Measurements from ENCODE around the gene CTXND2. TPM values are rescaled to one million over a fixed set of nuclear protein-coding genes. Genes with fewer than 3 reads are reported as not detected.
"Not testable (repeated sequence)": the region's sequence is repeated elsewhere in the genome, so short reads cannot be mapped to it uniquely, and the experiment has no call there.

CTXND2 gene
- total RNA-seq, 1 experiment from 2014 or later = not detected

- not testable (repeated sequence) for H3K27me3 ChIP-seq (ENCODE audit: low read length); H2AFZ ChIP-seq (ENCODE audit: low read length); H3K4me3 ChIP-seq (ENCODE audit: low read length); H3K27ac ChIP-seq (ENCODE audit: low read length); H3K9ac ChIP-seq (ENCODE audit: low read length); H3K4me1 ChIP-seq (ENCODE audit: low read length); H3K9me2 ChIP-seq (replicated peaks; ENCODE audit: insufficient read depth, low read length); H3K9me3 ChIP-seq (ENCODE audit: low read length); DNase-seq; H3K36me3 ChIP-seq (ENCODE audit: insufficient read depth, low read length); H3K4me2 ChIP-seq (ENCODE audit: low read depth, low read length, poor library complexity, severe bottlenecking); H4K20me1 ChIP-seq (ENCODE audit: insufficient read depth, low read depth, low read length); H3K79me2 ChIP-seq (ENCODE audit: low read length)
These were observed 12.9 kb downstream of the CTXND2 start for GRCh38 chr1:150899795-150900194.

GRCh38 chr1:150902346-150902745 is 15.4 kb downstream of the CTXND2 start:
- Histone ChIP-seq H4K20me1 (ENCODE audit: insufficient read depth, low read depth, low read length) (no peaks in the 10 kb centered on the region), H3K4me2 (ENCODE audit: low read depth, low read length, poor library complexity, severe bottlenecking) (no peak overlapping the region), H3K79me2 (ENCODE audit: low read length) (no peaks in the 10 kb centered on the region), H3K9ac (ENCODE audit: low read length) (no peak overlapping the region), H3K27me3 (ENCODE audit: low read length) (no peaks in the 10 kb centered on the region), H3K9me2 (replicated peaks; ENCODE audit: insufficient read depth, low read length) (no peaks in the 10 kb centered on the region), H3K4me3 (ENCODE audit: low read length) (no peak overlapping the region), H3K36me3 (ENCODE audit: insufficient read depth, low read length) (no peaks in the 10 kb centered on the region), H3K4me1 (ENCODE audit: low read length) (no peaks in the 10 kb centered on the region), H3K9me3 (ENCODE audit: low read length) (no peaks in the 10 kb centered on the region), H3K27ac (ENCODE audit: low read length) (no peak overlapping the region), H2AFZ (ENCODE audit: low read length) (no peak overlapping the region)
- DNase-seq = no peak

GRCh38 chr1:150902751-150903150 is 15.8 kb downstream of the CTXND2 start:
- Histone ChIP-seq H3K4me1 (ENCODE audit: low read length) (no peaks in the 10 kb centered on the region), H3K27ac (ENCODE audit: low read length) (no peak overlapping the region), H3K9me3 (ENCODE audit: low read length) (no peaks in the 10 kb centered on the region), H3K27me3 (ENCODE audit: low read length) (no peaks in the 10 kb centered on the region), H3K4me2 (ENCODE audit: low read depth, low read length, poor library complexity, severe bottlenecking) (no peak overlapping the region), H3K9me2 (replicated peaks; ENCODE audit: insufficient read depth, low read length) (no peaks in the 10 kb centered on the region), H3K9ac (ENCODE audit: low read length) (no peak overlapping the region), H2AFZ (ENCODE audit: low read length) (no peak overlapping the region), H4K20me1 (ENCODE audit: insufficient read depth, low read depth, low read length) (no peaks in the 10 kb centered on the region), H3K36me3 (ENCODE audit: insufficient read depth, low read length) (no peaks in the 10 kb centered on the region), H3K79me2 (ENCODE audit: low read length) (no peaks in the 10 kb centered on the region), H3K4me3 (ENCODE audit: low read length) (no peak overlapping the region)
- DNase-seq = no peak

- Histone ChIP-seq H3K79me2 (ENCODE audit: low read length) (no peaks in the 10 kb centered on the region), H2AFZ (ENCODE audit: low read length) (no peak overlapping the region), H3K27ac (ENCODE audit: low read length) (no peak overlapping the region), H3K4me3 (ENCODE audit: low read length) (no peak overlapping the region), H3K36me3 (ENCODE audit: insufficient read depth, low read length) (no peaks in the 10 kb centered on the region), H3K27me3 (ENCODE audit: low read length) (no peaks in the 10 kb centered on the region), H3K9me2 (replicated peaks; ENCODE audit: insufficient read depth, low read length) (no peaks in the 10 kb centered on the region), H3K9ac (ENCODE audit: low read length) (no peak overlapping the region), H3K4me1 (ENCODE audit: low read length) (no peaks in the 10 kb centered on the region), H3K9me3 (ENCODE audit: low read length) (no peaks in the 10 kb centered on the region), H4K20me1 (ENCODE audit: insufficient read depth, low read depth, low read length) (no peaks in the 10 kb centered on the region), H3K4me2 (ENCODE audit: low read depth, low read length, poor library complexity, severe bottlenecking) (no peak overlapping the region)
- no peak for DNase-seq
These were observed 18.4 kb downstream of the CTXND2 start for GRCh38 chr1:150905301-150905700.

- Histone ChIP-seq H3K36me3 (ENCODE audit: insufficient read depth, low read length) (no peaks in the 10 kb centered on the region), H3K4me3 (ENCODE audit: low read length) (no peak overlapping the region), H3K9me3 (ENCODE audit: low read length) (no peaks in the 10 kb centered on the region), H3K4me1 (ENCODE audit: low read length) (no peaks in the 10 kb centered on the region), H3K4me2 (ENCODE audit: low read depth, low read length, poor library complexity, severe bottlenecking) (no peak overlapping the region), H3K9ac (ENCODE audit: low read length) (no peak overlapping the region), H2AFZ (ENCODE audit: low read length) (no peak overlapping the region), H3K27me3 (ENCODE audit: low read length) (no peaks in the 10 kb centered on the region), H4K20me1 (ENCODE audit: insufficient read depth, low read depth, low read length) (no peaks in the 10 kb centered on the region), H3K79me2 (ENCODE audit: low read length) (no peaks in the 10 kb centered on the region), H3K9me2 (replicated peaks; ENCODE audit: insufficient read depth, low read length) (no peaks in the 10 kb centered on the region), H3K27ac (ENCODE audit: low read length) (no peak overlapping the region)
- no peak for DNase-seq
These were observed 19.4 kb downstream of the CTXND2 start for GRCh38 chr1:150906329-150906728.

GRCh38 chr1:150906813-150907212 is 19.9 kb downstream of the CTXND2 start:
- Histone ChIP-seq H3K79me2 (ENCODE audit: low read length) (no peaks in the 10 kb centered on the region), H3K27me3 (ENCODE audit: low read length) (no peaks in the 10 kb centered on the region), H4K20me1 (ENCODE audit: insufficient read depth, low read depth, low read length) (no peaks in the 10 kb centered on the region), H3K9me3 (ENCODE audit: low read length) (no peaks in the 10 kb centered on the region), H3K4me2 (ENCODE audit: low read depth, low read length, poor library complexity, severe bottlenecking) (no peak overlapping the region), H3K9me2 (replicated peaks; ENCODE audit: insufficient read depth, low read length) (no peaks in the 10 kb centered on the region), H2AFZ (ENCODE audit: low read length) (no peak overlapping the region), H3K4me1 (ENCODE audit: low read length) (no peaks in the 10 kb centered on the region), H3K27ac (ENCODE audit: low read length) (no peak overlapping the region), H3K9ac (ENCODE audit: low read length) (no peak overlapping the region), H3K4me3 (ENCODE audit: low read length) (no peak overlapping the region), H3K36me3 (ENCODE audit: insufficient read depth, low read length) (no peaks in the 10 kb centered on the region)
- no peak for DNase-seq

GRCh38 chr1:150909585-150910180 is 22.7 kb downstream of the CTXND2 start:
- Histone ChIP-seq H4K20me1 (ENCODE audit: insufficient read depth, low read depth, low read length) (no peaks in the 10 kb centered on the region), H3K27ac (ENCODE audit: low read length) (no peak overlapping the region), H2AFZ (ENCODE audit: low read length) (no peak overlapping the region), H3K9ac (ENCODE audit: low read length) (no peak overlapping the region), H3K9me2 (replicated peaks; ENCODE audit: insufficient read depth, low read length) (no peaks in the 10 kb centered on the region; the same call in 1 of the 2 replicates), H3K4me1 (ENCODE audit: low read length) (peaks cover 7% of the 10 kb centered on the region), H3K36me3 (ENCODE audit: insufficient read depth, low read length) (no peaks in the 10 kb centered on the region), H3K27me3 (ENCODE audit: low read length) (no peaks in the 10 kb centered on the region), H3K79me2 (ENCODE audit: low read length) (no peaks in the 10 kb centered on the region), H3K4me2 (ENCODE audit: low read depth, low read length, poor library complexity, severe bottlenecking) (no peak overlapping the region), H3K4me3 (ENCODE audit: low read length) (no peak overlapping the region), H3K9me3 (ENCODE audit: low read length) (no peaks in the 10 kb centered on the region)
- DNase-seq = no peak

- no peak overlapping the region for H3K9ac ChIP-seq (ENCODE audit: low read length)
- H3K4me2 ChIP-seq (ENCODE audit: low read depth, low read length, poor library complexity, severe bottlenecking) = no peak overlapping the region
- no peak for DNase-seq
- H3K36me3 ChIP-seq (ENCODE audit: insufficient read depth, low read length) = no peaks in the 10 kb centered on the region
- no peaks in the 10 kb centered on the region for H3K27me3 ChIP-seq (ENCODE audit: low read length)
- no peaks in the 10 kb centered on the region; the same call in 1 of the 2 replicates for H3K9me2 ChIP-seq (replicated peaks; ENCODE audit: insufficient read depth, low read length)
- no peaks in the 10 kb centered on the region for H3K9me3 ChIP-seq (ENCODE audit: low read length)
- H4K20me1 ChIP-seq (ENCODE audit: insufficient read depth, low read depth, low read length) = no peaks in the 10 kb centered on the region
- no peak overlapping the region for H3K4me3 ChIP-seq (ENCODE audit: low read length)
- H3K4me1 ChIP-seq (ENCODE audit: low read length) = peaks cover 7% of the 10 kb centered on the region
- H3K27ac ChIP-seq (ENCODE audit: low read length) = no peak overlapping the region
- H3K79me2 ChIP-seq (ENCODE audit: low read length) = no peaks in the 10 kb centered on the region
- peak overlapping the region; percentile 33; the same call in 1 of the 2 replicates for H2AFZ ChIP-seq (ENCODE audit: low read length)
These were observed 25.7 kb downstream of the CTXND2 start for GRCh38 chr1:150912623-150913022.
